Stimulated activated CD4-positive, alpha-beta T cell treated with anti-CD3 and anti-CD28 coated beads, TNF-alpha, amount 100 ng/mL, for 48 hours (primary cell): ENCODE results near the gene RFWD3.

Experiments
- DNase-seq, 3 donors: peaks; one replicate each; pipeline ENCODE4 v3.0.0-alpha.2; 2020; ENCODE audit warnings: low read depth in 3 of 3

RFWD3 gene

GRCh38 chr16:74623214-74623838 is 43.4 kb downstream of the RFWD3 start:
- no peak for DNase-seq

GRCh38 chr16:74622005-74622404 is 44.7 kb downstream of the RFWD3 start:
- DNase-seq, result no peak

- DNase-seq, result no peak
Measured at GRCh38 chr16:74617206-74617788, 49.4 kb downstream of the RFWD3 start.

- DNase-seq, result no peak
Measured at GRCh38 chr16:74611721-74612120, 55.0 kb downstream of the RFWD3 start.

GRCh38 chr16:74608944-74609343 is 57.7 kb downstream of the RFWD3 start:
- DNase-seq, result no peak

- DNase-seq, result no peak
Measured at GRCh38 chr16:74608381-74608780, 58.3 kb downstream of the RFWD3 start.

- DNase-seq, result no peak
Measured at GRCh38 chr16:74607962-74608356, 58.7 kb downstream of the RFWD3 start.

- no peak for DNase-seq
Measured at GRCh38 chr16:74607310-74607961, 59.2 kb downstream of the RFWD3 start.

- DNase-seq, result peak; percentile 78 to 88 (median 79)
Measured at GRCh38 chr16:74606521-74607309, 60.0 kb downstream of the RFWD3 start, which contains the start of gene GLG1. GLG1 (minus strand) TSS chr16:74607114; CDS start chr16:74607094, 20 bp downstream.

- DNase-seq, result no peak
Measured at GRCh38 chr16:74605746-74606520, 60.7 kb downstream of the RFWD3 start.

- DNase-seq, result no peak
Measured at GRCh38 chr16:74605332-74605731, 61.3 kb downstream of the RFWD3 start.

- no peak for DNase-seq
Measured at GRCh38 chr16:74603848-74604247, 62.8 kb downstream of the RFWD3 start.

GRCh38 chr16:74601126-74601871 is 65.4 kb downstream of the RFWD3 start:
- DNase-seq, result peak in 2 of 3 donors; percentile 11 to 37

GRCh38 chr16:74596586-74596985 is 70.1 kb downstream of the RFWD3 start:
- no peak for DNase-seq

GRCh38 chr16:74592847-74593246 is 73.8 kb downstream of the RFWD3 start:
- DNase-seq, result no peak

GRCh38 chr16:74591876-74592650 is 74.6 kb downstream of the RFWD3 start:
- DNase-seq, result no peak

GRCh38 chr16:74586948-74587347 is 79.7 kb downstream of the RFWD3 start:
- DNase-seq, result no peak

GRCh38 chr16:74585846-74586443 is 80.7 kb downstream of the RFWD3 start:
- no peak for DNase-seq

- DNase-seq, result no peak
Measured at GRCh38 chr16:74583926-74584666, 82.6 kb downstream of the RFWD3 start.
